ENCODE results near the gene SCG2. TPM values are rescaled to one million over a fixed set of nuclear protein-coding genes. Genes with fewer than 3 reads are reported as not detected.

The SCG2 gene
- polyA plus RNA-seq, 3 donors, result 0.40 to 0.82 (median 0.54) TPM

DNA sequence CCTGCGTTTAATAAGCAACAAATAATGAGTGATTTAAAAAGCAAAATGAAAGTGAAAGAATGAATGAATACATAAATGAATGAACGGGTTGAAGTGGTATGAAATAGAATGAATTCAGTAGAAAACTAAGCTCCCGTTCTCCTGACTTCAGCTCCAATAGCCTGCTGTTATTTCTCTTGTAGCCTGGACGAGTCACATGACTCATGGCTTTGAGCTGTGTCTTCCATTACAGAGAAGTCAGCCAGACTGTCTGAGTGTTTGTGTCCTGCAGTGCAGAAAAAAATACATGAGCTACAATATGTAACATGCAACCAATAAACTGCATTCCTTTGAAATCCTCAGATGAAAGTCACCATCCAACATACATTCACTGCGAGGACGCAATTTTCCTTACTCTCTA, 21.2 kb downstream of the SCG2 start:
- no peak for DNase-seq

DNA sequence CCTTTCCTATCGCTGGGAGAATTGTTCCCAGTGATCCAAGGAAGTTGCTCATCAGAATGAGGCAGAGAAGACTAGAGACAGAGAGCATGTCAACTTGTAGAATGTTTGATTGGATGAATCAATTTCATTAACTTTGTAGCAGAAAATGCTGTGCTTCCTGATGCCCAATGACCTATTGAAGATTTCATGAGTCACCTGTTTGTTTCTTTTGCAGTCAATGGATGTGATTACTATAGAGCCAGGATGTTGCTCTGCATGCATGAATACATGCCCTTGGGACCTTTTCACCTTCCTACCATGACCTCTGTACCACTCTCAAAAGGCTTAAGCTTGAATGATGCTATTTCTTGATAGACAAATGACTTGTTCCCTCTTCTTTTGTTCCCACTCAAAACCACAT, 23.3 kb downstream of the SCG2 start:
- no peak for DNase-seq

DNA sequence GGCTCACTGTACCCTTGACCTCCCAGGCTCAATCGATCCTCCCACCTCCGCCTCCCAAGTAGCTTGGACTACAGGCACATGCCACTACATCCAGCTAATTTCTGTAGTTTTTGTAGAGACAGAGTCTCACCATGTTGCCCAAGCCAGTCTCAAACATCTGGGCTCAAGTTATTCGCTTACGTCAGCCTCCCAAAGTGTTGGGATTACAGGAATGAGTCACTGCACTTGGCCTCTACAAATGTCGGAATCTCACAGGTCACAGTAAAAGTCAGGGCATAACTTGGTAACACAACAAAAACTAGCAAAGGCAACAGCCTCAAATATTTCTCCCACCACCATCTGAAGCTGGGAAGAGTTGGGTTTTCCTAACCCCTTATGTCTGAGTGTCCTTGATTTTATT, 25.3 kb downstream of the SCG2 start:
- DNase-seq, result no peak

- DNase-seq, result no peak
These were observed 31.4 kb downstream of the SCG2 start for GRCh38 chr2:223570784-223571183.

DNA sequence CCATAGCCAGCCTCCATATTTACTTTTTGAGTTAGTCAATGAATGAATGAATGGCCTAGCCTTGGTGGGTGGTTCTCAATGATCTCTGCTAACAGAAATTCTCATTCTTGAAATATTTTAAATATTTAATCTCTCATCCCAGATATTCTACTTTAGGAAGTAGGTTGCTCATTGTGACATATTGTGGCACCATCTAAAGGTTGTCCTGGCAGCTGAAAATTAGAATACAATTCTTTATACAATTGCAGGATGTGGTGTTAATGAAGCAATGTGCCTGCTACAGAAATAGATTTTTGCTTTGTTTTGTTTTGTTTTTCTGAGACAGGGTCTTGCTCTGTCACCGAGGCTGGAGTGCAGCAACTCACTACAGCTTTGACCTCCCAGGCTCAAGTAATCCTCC, 35.8 kb downstream of the SCG2 start:
- DNase-seq, result no peak

- DNase-seq, result no peak
These were observed 38.7 kb downstream of the SCG2 start for GRCh38 chr2:223563462-223563861.

GRCh38 chr2:223562078-223562477, 40.1 kb downstream of the SCG2 start:
- DNase-seq, result no peak

GRCh38 chr2:223560749-223561435, 41.3 kb downstream of the SCG2 start:
- DNase-seq, result no peak

GRCh38 chr2:223558970-223559369, 43.2 kb downstream of the SCG2 start:
- no peak for DNase-seq

DNA sequence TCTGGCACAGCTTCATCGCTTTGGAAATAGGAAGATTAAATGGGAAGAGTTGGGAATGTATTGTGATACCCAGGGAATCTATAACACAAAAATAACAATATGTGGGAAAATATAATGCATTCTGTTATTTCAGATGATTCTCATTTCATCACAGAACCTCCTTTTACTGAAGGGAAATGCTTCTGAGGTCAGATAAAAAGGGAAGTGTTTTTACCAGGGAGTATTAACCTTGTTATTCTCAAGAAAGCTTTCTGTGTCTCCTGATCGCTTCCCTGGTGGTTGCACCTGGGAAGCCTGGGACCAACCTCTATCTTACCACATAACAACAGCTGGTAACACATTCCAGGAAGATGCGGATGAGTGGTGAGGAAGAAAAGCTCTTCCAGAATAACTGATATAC, 47.2 kb downstream of the SCG2 start:
- no peak for DNase-seq

DNA sequence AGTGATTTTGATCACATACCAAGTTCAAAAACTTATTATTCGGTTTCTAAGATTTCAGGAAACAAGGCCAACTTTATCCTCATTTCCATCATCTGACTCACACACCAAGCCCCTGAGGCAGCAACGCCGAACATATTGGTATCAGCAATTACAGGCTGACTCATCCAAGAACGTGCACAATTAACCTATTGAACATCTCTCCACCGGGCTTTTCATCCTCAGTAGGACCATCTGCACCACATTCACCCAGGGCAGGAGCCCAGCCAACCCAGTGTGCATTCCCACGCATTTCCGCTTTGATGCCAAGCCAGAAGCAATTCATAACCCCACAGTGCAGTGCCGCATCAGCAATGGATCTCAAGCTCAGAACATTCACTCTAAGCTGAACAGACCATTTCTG, 52.9 kb downstream of the SCG2 start:
- no peak for DNase-seq

- DNase-seq, result no peak
These were observed 54.0 kb downstream of the SCG2 start for GRCh38 chr2:223548194-223548593.

Other genes with a start within 250 kb of the SCG2 start
- 10 to 100 TPM in 2 of 3 donors, 1 to 10 TPM in 1; 10.0 to 16.1 (median 11.1) TPM for gene AP1S3, start 235.2 kb upstream of the SCG2 start, polyA plus RNA-seq (ENCODE audit: insufficient read length in 3 of 3)